CD14-positive monocyte (primary cell): ENCODE measurements around the gene CAMK1. TPM values are rescaled to one million over a fixed set of nuclear protein-coding genes. Genes with fewer than 3 reads are reported as not detected.
A peak's percentile ranks its signal among the peaks of the same experiment; 100 is the strongest.

Experiments
- DNase-seq, 3 donors: peaks; one replicate each; pipeline ENCODE4 v3.0.0-alpha.2; 2011 to 2022
- H2AFZ ChIP-seq: 2 replicates; pipeline ENCODE4 v1.6.0; 2012; ENCODE audit warnings: mild to moderate bottlenecking, low read depth, low read length, inconsistent platforms; ENCODE audit not compliant: insufficient read depth, poor library complexity, severe bottlenecking
- H3K27ac ChIP-seq, 2 donors: 1 replicate in 1 of 2; 2 replicates in 1 of 2; pipeline ENCODE4 v1.5.1; 2012 to 2013; ENCODE audit warnings: low read length in 2 of 2, control low read depth in 1 of 2, inconsistent platforms in 1 of 2, low read depth in 1 of 2, mild to moderate bottlenecking in 1 of 2
- H3K27me3 ChIP-seq, 2 donors: one replicate each; pipeline versions ENCODE4 v1.6.0 to v1.6.1; 2011 to 2013; ENCODE audit warnings: low read length in 2 of 2; ENCODE audit not compliant: control insufficient read depth in 2 of 2, insufficient read depth in 2 of 2
- H3K36me3 ChIP-seq, 2 donors: replicated peaks in 1 of 2; 1 replicate in 1 of 2; 2 replicates in 1 of 2; pipeline versions ENCODE4 v1.5.1 to v1.6.1; 2012 to 2013; ENCODE audit warnings: low read length in 2 of 2, control low read depth in 1 of 2, inconsistent platforms in 1 of 2, mild to moderate bottlenecking in 1 of 2; ENCODE audit not compliant: insufficient read depth in 2 of 2, control insufficient read depth in 1 of 2
- H3K4me1 ChIP-seq, 2 donors: 1 replicate in 1 of 2; 2 replicates in 1 of 2; pipeline versions ENCODE4 v1.5.1 to v1.6.1; 2012 to 2013; ENCODE audit warnings: low read length in 2 of 2, control low read depth in 1 of 2, inconsistent platforms in 1 of 2, mild to moderate bottlenecking in 1 of 2, moderate library complexity in 1 of 2; ENCODE audit not compliant: insufficient read depth in 2 of 2, control insufficient read depth in 1 of 2
- H3K4me2 ChIP-seq: replicated peaks from 2 replicates; pipeline ENCODE3; 2012; ENCODE audit warnings: low read length, moderate library complexity, mild to moderate bottlenecking; ENCODE audit not compliant: poor library complexity, severe bottlenecking; ENCODE audit errors: extremely low read depth
- H3K4me3 ChIP-seq, 3 experiments: fragments of 200-600 bp in 1 of 3; sonication (generic) in 1 of 3; replicated peaks in 1 of 3; 1 replicate in 2 of 3; 2 replicates in 1 of 3; pipeline ENCODE4 v1.5.1; 2011 to 2013; ENCODE audit warnings: low read length in 3 of 3, mild to moderate bottlenecking in 3 of 3, control low read depth in 2 of 3, low read depth in 2 of 3, inconsistent platforms in 1 of 3, moderate library complexity in 1 of 3
- H3K79me2 ChIP-seq: 2 replicates; pipeline ENCODE4 v1.6.0; 2012; ENCODE audit warnings: mild to moderate bottlenecking, control low read depth, inconsistent platforms, low read length, moderate library complexity; ENCODE audit not compliant: insufficient read depth
- H3K9ac ChIP-seq: 2 replicates; pipeline ENCODE4 v1.6.0; 2017; ENCODE audit warnings: low read length, mild to moderate bottlenecking; ENCODE audit not compliant: insufficient read depth, poor library complexity, severe bottlenecking
- H3K9me3 ChIP-seq, 2 donors: replicated peaks in 1 of 2; 1 replicate in 1 of 2; 2 replicates in 1 of 2; pipeline versions ENCODE4 v1.5.1 to v1.6.1; 2012 to 2013; ENCODE audit warnings: low read length in 2 of 2, control low read depth in 1 of 2; ENCODE audit not compliant: control insufficient read depth in 1 of 2, insufficient read depth in 1 of 2
- H4K20me1 ChIP-seq: 2 replicates; pipeline ENCODE4 v1.6.0; 2012; ENCODE audit warnings: mild to moderate bottlenecking, low read length, control low read depth, moderate library complexity; ENCODE audit not compliant: insufficient read depth
- H3K27ac Mint-ChIP-seq, 7 donors: one replicate each; pipeline ENCODE4 v1.8.0; 2020; ENCODE audit warnings: mild to moderate bottlenecking in 7 of 7, mixed read lengths in 7 of 7, moderate library complexity in 6 of 7, inconsistent platforms in 2 of 7
- H3K27me3 Mint-ChIP-seq, 3 donors: one replicate each; pipeline ENCODE4 v1.8.0; 2021 to 2022; ENCODE audit warnings: low read depth in 3 of 3, mild to moderate bottlenecking in 3 of 3, mixed read lengths in 3 of 3, moderate library complexity in 3 of 3, inconsistent platforms in 1 of 3
- H3K36me3 Mint-ChIP-seq, 2 donors: one replicate each; pipeline ENCODE4 v1.8.0; 2020; ENCODE audit warnings: mixed read lengths in 2 of 2, inconsistent platforms in 1 of 2, mild to moderate bottlenecking in 1 of 2
- H3K4me1 Mint-ChIP-seq: one replicate; pipeline ENCODE4 v1.8.0; 2020; ENCODE audit warnings: mild to moderate bottlenecking, mixed read lengths
- H3K4me3 Mint-ChIP-seq, 2 donors: one replicate each; pipeline ENCODE4 v1.8.0; 2020; ENCODE audit warnings: mild to moderate bottlenecking in 2 of 2, mixed read lengths in 2 of 2, moderate library complexity in 1 of 2
- H3K9me3 Mint-ChIP-seq, 7 donors: one replicate each; pipeline ENCODE4 v1.8.0; 2020 to 2022; ENCODE audit warnings: mixed read lengths in 7 of 7, mild to moderate bottlenecking in 6 of 7, moderate library complexity in 6 of 7, inconsistent platforms in 2 of 7
- WGBS: methylation state at CpG from one replicate; pipeline ENCODE4 v1.1.5; 2013; ENCODE audit warnings: missing lambda C conversion rate; ENCODE audit not compliant: insufficient coverage; 5-methylcytosine and 5-hydroxymethylcytosine counted together
- intact Hi-C, 2 donors: fragments of 100-400 bp; cut with micrococcal nuclease; formaldehyde crosslinking; loops; one replicate each; pipeline versions ENCODE4 v1.15.0 to v1.15.1; 2023
- polyA plus RNA-seq, 3 donors: library from polyadenylated mRNA; depleted of rRNA in 1 of 3; unstranded in 2 of 3; stranded (reverse) in 1 of 3; fragments of 300-500 nt in 2 of 3; fragments of >200 nt in 1 of 3; fragmentation: Illumina TruSeq in 2 of 3; gene quantifications; 1 replicate in 2 of 3; 2 replicates in 1 of 3; pipeline ENCODE4 v1.2.3, GENCODE V29; 2012 to 2021
- TF ChIP-seq, protein P1 (sequence below): fragments of 200-600 bp; IDR thresholded peaks from one replicate; pipeline ENCODE4 v1.8.0; 2022; ENCODE audit warnings: antibody characterized with exemption, mild to moderate bottlenecking

The CAMK1 gene
- polyA plus RNA-seq, 3 donors = 106 to 137 (median 118) TPM

DNA sequence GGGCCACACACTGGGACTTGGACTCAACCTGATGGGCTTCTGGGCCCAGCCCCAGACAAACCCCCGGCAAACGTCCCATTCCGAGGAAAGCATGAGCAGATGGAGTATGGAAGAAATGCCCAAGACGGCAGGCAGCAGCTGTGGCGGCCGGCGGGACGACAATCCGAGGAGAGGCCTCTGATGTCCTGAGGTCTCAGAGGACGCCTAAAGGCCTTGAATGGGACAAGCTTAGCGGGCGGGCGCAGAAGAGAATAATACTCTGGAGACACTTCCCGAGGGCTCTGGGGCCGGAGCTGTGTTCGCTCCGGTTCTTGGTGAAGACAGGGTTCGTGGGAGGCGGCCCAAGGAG lies 20.5 kb downstream of the CAMK1 start:
- no peak for DNase-seq
- Histone ChIP-seq H3K27me3 (no peaks in the 10 kb centered on the region), H3K4me3 (peak overlapping the region; percentile 57 to 92 (median 80)), H4K20me1 (peaks cover 18% of the 10 kb centered on the region), H3K36me3 (peaks cover 55 to 70% of the 10 kb centered on the region in 2 donors), H3K4me2 (peak overlapping the region; percentile 93), H3K4me1 (peaks cover 23 to 29% of the 10 kb centered on the region in 2 donors), H2AFZ (peak overlapping the region; percentile 85), H3K9me3 (no peaks in the 10 kb centered on the region), H3K9ac (peak overlapping the region; percentile 58), H3K79me2 (peaks cover 23% of the 10 kb centered on the region), H3K27ac (peak overlapping the region; percentile 84 to 89)
- Mint-ChIP-seq H3K9me3 (no peaks in the 10 kb centered on the region), H3K4me3 (peak overlapping the region; percentile 90 to 98), H3K36me3 (peaks cover 60 to 77% of the 10 kb centered on the region in 2 donors), H3K27ac (peak overlapping the region; percentile 95 to 99 (median 96)), H3K4me1 (peaks cover 30% of the 10 kb centered on the region), H3K27me3 (peaks cover 0 to 2% (median 0%) of the 10 kb centered on the region in 3 donors)
- whole genome bisulfite sequencing = 16% methylated on average over 19 of the region's 19 CpGs
- TF ChIP-seq, protein P1, sequence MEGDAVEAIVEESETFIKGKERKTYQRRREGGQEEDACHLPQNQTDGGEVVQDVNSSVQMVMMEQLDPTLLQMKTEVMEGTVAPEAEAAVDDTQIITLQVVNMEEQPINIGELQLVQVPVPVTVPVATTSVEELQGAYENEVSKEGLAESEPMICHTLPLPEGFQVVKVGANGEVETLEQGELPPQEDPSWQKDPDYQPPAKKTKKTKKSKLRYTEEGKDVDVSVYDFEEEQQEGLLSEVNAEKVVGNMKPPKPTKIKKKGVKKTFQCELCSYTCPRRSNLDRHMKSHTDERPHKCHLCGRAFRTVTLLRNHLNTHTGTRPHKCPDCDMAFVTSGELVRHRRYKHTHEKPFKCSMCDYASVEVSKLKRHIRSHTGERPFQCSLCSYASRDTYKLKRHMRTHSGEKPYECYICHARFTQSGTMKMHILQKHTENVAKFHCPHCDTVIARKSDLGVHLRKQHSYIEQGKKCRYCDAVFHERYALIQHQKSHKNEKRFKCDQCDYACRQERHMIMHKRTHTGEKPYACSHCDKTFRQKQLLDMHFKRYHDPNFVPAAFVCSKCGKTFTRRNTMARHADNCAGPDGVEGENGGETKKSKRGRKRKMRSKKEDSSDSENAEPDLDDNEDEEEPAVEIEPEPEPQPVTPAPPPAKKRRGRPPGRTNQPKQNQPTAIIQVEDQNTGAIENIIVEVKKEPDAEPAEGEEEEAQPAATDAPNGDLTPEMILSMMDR = no peak
- intact Hi-C loops = loop anchor here in 1 of 2 donors (2.0 kb wide), 1 partner anchor 44 kb away; the partner anchor contains the start of genes ARPC4 and TADA3

DNA sequence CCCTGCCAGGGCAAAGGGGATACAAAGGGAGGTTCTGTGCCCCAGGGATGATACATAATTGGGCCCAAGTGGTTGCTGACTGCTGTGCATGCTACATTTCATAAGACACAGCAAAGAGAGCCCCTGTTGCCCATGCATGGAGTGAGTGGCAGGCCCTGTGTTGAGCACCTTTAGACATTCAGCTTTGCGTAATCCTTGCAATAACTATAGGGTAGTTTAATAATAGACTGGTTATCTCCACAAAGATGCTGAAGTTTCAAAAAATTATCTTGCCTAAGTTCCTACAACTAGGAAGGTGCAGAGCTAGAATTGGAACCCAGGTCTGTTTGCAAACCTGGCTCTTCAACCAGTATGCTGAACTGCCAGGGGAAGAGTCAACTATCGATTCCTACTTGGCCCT lies 21.7 kb downstream of the CAMK1 start:
- H2AFZ ChIP-seq = no peak overlapping the region
- no peaks in the 10 kb centered on the region for H3K9me3 ChIP-seq
- DNase-seq = no peak
- no peak overlapping the region for H3K4me3 ChIP-seq
- H4K20me1 ChIP-seq = peaks cover 18% of the 10 kb centered on the region
- H3K27ac ChIP-seq = no peak overlapping the region
- peaks cover 69 to 77% of the 10 kb centered on the region in 2 donors for H3K36me3 Mint-ChIP-seq
- peaks cover 28% of the 10 kb centered on the region for H3K4me1 Mint-ChIP-seq
- H3K4me2 ChIP-seq = no peak overlapping the region
- H3K9me3 Mint-ChIP-seq = no peaks in the 10 kb centered on the region
- H3K27ac Mint-ChIP-seq = peak overlapping the region in 1 of 7 donors; percentile 28
- H3K27me3 Mint-ChIP-seq = peaks cover 0 to 2% (median 0%) of the 10 kb centered on the region in 3 donors
- no peak overlapping the region for H3K4me3 Mint-ChIP-seq
- peaks cover 23% of the 10 kb centered on the region for H3K79me2 ChIP-seq
- 100% methylated on average over 2 of the region's 2 CpGs for WGBS
- H3K9ac ChIP-seq = no peak overlapping the region
- intact Hi-C loops = loop anchor here in 1 of 2 donors (2.0 kb wide), 1 partner anchor 45 kb away; the partner anchor contains the start of genes ARPC4 and TADA3
- H3K36me3 ChIP-seq = peaks cover 64 to 79% of the 10 kb centered on the region in 2 donors
- TF ChIP-seq, protein P1 = no peak
- peaks cover 23 to 28% of the 10 kb centered on the region in 2 donors for H3K4me1 ChIP-seq
- H3K27me3 ChIP-seq = no peaks in the 10 kb centered on the region
